ENCODE data around the gene LIPC. TPM values are rescaled to one million over a fixed set of nuclear protein-coding genes. Genes with fewer than 3 reads are reported as not detected.

The LIPC gene
- total and polyA plus RNA-seq, 4 donors = 0.17 to 0.99 (median 0.62) TPM

DNA sequence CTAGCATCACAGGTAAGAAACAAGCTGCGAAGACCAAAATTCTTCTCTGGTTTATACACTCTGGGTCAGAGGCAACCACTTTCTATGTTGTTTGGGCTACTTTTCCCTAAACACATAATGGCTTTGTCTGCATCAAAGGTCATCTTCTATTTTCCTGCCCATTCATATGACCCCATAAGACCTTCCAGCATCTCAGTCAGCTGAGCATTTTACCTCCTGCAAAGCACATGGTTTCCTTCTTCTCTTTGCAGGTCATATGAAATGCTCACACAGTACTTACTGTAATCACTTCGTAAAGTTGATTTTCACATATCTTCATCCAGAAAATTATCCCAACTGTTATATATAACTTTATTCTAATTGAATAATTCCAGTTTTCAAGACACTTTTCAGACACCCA lies 34.8 kb downstream of the LIPC start:
- Histone ChIP-seq H3K9me3 (ENCODE audit: control insufficient read depth, insufficient read depth, low read length) (no peaks in the 10 kb centered on the region), H3K27me3 (ENCODE audit: control insufficient read depth, insufficient read depth, low read length) (no peaks in the 10 kb centered on the region), H3K27ac (ENCODE audit: low read depth, low read length) (no peak overlapping the region), H3K4me1 (ENCODE audit: control insufficient read depth, insufficient read depth, low read length) (peaks cover 7% of the 10 kb centered on the region), H3K4me3 (ENCODE audit: low read depth, low read length) (no peak overlapping the region), H3K36me3 (ENCODE audit: control insufficient read depth, insufficient read depth, low read length) (no peaks in the 10 kb centered on the region)
- DNase-seq (ENCODE audit: low read depth in 4 of 6, low spot score in 6 of 6) = no peak
- 100% methylated on average over 1 of the region's 2 CpGs for WGBS (ENCODE audit: insufficient coverage)

DNA sequence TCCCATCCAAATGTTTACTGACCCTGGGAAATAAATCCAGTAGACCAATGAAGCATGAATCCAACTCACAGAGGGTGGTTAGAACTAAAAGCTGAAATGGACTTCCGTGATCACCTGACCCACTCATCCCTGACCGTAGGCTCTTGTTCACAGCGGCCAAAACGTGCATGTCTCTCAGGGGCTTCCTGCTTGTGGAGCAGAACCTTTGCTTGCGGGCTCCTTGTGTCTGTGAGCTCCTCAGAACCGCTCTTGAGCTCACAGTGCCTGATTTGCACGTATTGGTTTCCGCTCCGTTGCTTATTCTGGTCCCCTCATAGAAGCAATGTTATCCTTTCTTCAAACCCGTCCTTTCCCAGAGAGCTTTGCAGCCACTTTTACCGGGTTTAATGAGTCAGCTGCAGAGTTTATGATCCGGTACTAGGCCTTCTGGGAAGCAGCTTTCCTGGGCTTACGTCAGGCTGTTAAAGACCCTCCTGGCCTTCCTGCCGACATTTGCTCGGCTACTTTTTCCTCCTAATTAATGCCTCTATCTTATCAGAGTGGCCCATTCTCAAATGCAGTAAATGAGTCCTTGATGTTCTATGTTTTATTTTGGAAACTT lies 35.4 kb downstream of the LIPC start:
- Histone ChIP-seq H3K36me3 (ENCODE audit: control insufficient read depth, insufficient read depth, low read length) (no peaks in the 10 kb centered on the region), H3K4me1 (ENCODE audit: control insufficient read depth, insufficient read depth, low read length) (peaks cover 7% of the 10 kb centered on the region), H3K9me3 (ENCODE audit: control insufficient read depth, insufficient read depth, low read length) (no peaks in the 10 kb centered on the region), H3K27ac (ENCODE audit: low read depth, low read length) (peak overlapping the region; percentile 50), H3K4me3 (ENCODE audit: low read depth, low read length) (no peak overlapping the region), H3K27me3 (ENCODE audit: control insufficient read depth, insufficient read depth, low read length) (no peaks in the 10 kb centered on the region)
- WGBS (ENCODE audit: insufficient coverage) = 47% methylated on average over 12 of the region's 15 CpGs
- DNase-seq (ENCODE audit: low read depth in 4 of 6, low spot score in 6 of 6) = peak in 2 of 6 donors; percentile 66 to 88

DNA sequence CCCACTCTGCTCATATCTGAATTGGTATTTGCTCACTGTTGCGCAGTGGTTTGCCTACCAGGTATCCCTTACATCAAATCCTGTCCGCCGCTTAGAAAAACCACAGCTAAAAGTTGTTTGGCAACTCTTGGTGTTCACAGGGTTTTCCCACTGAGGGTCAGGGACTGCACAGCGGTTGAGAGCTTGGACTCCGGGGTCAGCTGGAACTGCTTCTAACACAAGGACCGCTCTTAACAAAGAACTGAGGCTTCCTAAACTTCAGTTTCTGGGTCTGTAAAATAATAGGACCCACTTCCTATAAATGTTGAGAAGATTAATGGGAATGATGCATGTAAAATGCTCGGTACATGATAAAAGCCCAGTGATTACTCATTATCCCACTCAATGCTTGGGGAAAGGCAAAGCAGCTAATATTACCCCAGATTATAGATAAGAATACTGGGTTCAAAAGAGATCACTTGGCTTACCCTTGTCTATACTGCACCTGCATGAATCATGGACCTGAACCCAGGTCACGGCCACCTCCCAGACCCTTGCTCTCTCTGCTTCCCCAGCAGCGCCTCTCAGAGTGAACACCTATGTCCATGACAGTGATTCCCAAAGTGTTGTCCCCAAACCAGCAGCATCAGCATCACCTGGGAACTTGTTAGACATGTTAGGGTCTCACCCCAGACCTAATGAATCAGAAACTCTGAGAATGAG lies 36.1 kb downstream of the LIPC start:
- 73% methylated on average over 5 of the region's 9 CpGs for WGBS (ENCODE audit: insufficient coverage)
- no peaks in the 10 kb centered on the region for H3K36me3 ChIP-seq (ENCODE audit: control insufficient read depth, insufficient read depth, low read length)
- peaks cover 5% of the 10 kb centered on the region for H3K4me1 ChIP-seq (ENCODE audit: control insufficient read depth, insufficient read depth, low read length)
- DNase-seq (ENCODE audit: low read depth in 4 of 6, low spot score in 6 of 6) = peak in 1 of 6 donors; percentile 75
- no peak overlapping the region for H3K4me3 ChIP-seq (ENCODE audit: low read depth, low read length)
- no peaks in the 10 kb centered on the region for H3K27me3 ChIP-seq (ENCODE audit: control insufficient read depth, insufficient read depth, low read length)
- no peaks in the 10 kb centered on the region for H3K9me3 ChIP-seq (ENCODE audit: control insufficient read depth, insufficient read depth, low read length)
- peak overlapping the region; percentile 50 for H3K27ac ChIP-seq (ENCODE audit: low read depth, low read length)

DNA sequence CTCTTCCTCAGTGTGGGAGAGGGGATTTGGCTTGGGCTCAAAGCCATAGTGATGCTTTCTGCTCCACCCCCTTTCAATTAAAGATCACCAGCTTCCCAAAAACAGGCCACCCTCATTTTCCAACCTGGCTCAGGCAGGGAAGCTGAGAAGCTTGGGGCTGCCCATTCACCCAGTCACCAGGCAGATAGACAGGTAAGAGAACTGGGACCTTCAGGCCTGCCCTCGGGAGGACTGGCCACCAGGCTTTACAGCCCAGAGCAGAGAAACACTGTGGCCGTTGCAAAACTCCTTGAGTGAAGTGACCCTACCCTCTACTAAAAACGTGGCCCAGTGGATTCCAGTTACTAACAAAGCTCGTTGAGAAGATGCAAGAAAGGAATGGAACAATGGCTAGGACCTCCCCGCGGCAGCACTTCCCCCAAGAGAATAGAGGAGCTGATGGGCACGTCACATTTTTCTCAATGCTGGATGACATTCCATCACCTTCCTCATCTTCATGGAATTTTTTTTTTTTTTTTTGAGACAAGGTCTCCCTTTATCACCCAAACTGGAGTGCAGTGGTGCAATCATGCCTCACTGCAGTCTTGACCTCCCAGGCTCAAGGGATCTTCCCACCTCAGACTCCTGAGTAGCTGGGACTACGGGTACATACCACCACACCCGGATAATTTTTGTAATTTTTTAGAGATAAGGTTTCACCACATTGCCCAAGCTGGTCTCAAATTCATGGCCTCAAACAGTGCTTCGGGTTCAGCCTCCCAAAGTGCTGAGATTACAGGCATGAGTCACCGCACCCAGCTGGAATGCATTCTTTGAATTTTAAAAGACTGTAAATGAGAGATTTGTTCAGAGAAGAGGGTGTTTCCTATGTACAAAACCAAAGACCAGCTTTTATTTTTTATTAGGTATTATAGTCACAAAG lies 37.9 kb downstream of the LIPC start:
- DNase-seq (ENCODE audit: low read depth in 4 of 6, low spot score in 6 of 6) = no peak
- Histone ChIP-seq H3K27me3 (ENCODE audit: control insufficient read depth, insufficient read depth, low read length) (no peaks in the 10 kb centered on the region), H3K9me3 (ENCODE audit: control insufficient read depth, insufficient read depth, low read length) (no peaks in the 10 kb centered on the region), H3K27ac (ENCODE audit: low read depth, low read length) (no peak overlapping the region), H3K4me1 (ENCODE audit: control insufficient read depth, insufficient read depth, low read length) (peaks cover 7% of the 10 kb centered on the region), H3K36me3 (ENCODE audit: control insufficient read depth, insufficient read depth, low read length) (no peaks in the 10 kb centered on the region), H3K4me3 (ENCODE audit: low read depth, low read length) (no peak overlapping the region)
- WGBS (ENCODE audit: insufficient coverage) = 100% methylated on average over 1 of the region's 11 CpGs

DNA sequence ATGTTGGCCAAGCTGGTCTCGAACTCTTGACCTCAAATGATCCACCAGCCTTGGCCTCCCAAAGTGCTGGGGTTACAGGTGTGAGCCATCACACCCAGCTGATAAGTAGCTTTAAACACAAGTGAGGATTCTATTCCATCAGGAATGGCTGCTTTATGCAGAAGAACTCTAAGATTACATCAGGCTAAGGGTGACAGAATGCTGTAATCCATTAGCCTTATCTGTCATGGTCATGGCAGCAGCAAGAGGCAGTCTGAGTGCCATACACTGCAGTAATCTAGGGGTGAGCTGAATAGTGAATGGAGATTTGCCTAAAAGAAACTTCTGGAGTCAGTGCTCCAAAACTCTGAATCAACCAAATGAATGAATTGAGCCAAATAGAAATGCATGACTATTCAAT lies 39.6 kb downstream of the LIPC start:
- no peak overlapping the region for H3K4me3 ChIP-seq (ENCODE audit: low read depth, low read length)
- DNase-seq (ENCODE audit: low read depth in 4 of 6, low spot score in 6 of 6) = no peak
- H3K4me1 ChIP-seq (ENCODE audit: control insufficient read depth, insufficient read depth, low read length) = peaks cover 23% of the 10 kb centered on the region
- no peaks in the 10 kb centered on the region for H3K9me3 ChIP-seq (ENCODE audit: control insufficient read depth, insufficient read depth, low read length)
- no peaks in the 10 kb centered on the region for H3K36me3 ChIP-seq (ENCODE audit: control insufficient read depth, insufficient read depth, low read length)
- H3K27me3 ChIP-seq (ENCODE audit: control insufficient read depth, insufficient read depth, low read length) = no peaks in the 10 kb centered on the region
- H3K27ac ChIP-seq (ENCODE audit: low read depth, low read length) = no peak overlapping the region
- 100% methylated on average over 1 of the region's 1 CpG for WGBS (ENCODE audit: insufficient coverage)

DNA sequence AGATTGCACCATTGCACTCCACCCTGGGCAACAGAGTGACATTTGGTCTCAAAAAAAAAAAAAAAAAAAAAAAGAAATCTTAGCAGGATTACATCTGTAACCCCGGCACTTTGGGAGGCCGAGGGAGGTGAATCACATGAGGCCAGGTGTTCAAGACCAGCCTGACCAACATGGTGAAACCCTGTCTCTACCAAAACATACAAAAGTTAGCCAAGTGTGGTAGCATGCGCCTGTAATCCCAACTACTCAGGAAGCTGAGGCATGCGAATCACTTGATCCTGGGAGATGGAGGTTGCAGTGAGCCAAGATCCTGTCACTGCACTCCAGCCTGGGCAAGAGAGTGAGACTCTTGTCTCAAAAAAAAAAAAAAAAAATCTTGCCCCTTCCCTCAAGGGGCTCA lies 40.4 kb downstream of the LIPC start:
- Histone ChIP-seq H3K9me3 (ENCODE audit: control insufficient read depth, insufficient read depth, low read length) (no peaks in the 10 kb centered on the region), H3K4me3 (ENCODE audit: low read depth, low read length) (no peak overlapping the region), H3K27ac (ENCODE audit: low read depth, low read length) (no peak overlapping the region), H3K36me3 (ENCODE audit: control insufficient read depth, insufficient read depth, low read length) (no peaks in the 10 kb centered on the region), H3K27me3 (ENCODE audit: control insufficient read depth, insufficient read depth, low read length) (no peaks in the 10 kb centered on the region), H3K4me1 (ENCODE audit: control insufficient read depth, insufficient read depth, low read length) (peaks cover 29% of the 10 kb centered on the region)
- no peak for DNase-seq (ENCODE audit: low read depth in 4 of 6, low spot score in 6 of 6)
- WGBS (ENCODE audit: insufficient coverage) = 100% methylated on average over 2 of the region's 4 CpGs

DNA sequence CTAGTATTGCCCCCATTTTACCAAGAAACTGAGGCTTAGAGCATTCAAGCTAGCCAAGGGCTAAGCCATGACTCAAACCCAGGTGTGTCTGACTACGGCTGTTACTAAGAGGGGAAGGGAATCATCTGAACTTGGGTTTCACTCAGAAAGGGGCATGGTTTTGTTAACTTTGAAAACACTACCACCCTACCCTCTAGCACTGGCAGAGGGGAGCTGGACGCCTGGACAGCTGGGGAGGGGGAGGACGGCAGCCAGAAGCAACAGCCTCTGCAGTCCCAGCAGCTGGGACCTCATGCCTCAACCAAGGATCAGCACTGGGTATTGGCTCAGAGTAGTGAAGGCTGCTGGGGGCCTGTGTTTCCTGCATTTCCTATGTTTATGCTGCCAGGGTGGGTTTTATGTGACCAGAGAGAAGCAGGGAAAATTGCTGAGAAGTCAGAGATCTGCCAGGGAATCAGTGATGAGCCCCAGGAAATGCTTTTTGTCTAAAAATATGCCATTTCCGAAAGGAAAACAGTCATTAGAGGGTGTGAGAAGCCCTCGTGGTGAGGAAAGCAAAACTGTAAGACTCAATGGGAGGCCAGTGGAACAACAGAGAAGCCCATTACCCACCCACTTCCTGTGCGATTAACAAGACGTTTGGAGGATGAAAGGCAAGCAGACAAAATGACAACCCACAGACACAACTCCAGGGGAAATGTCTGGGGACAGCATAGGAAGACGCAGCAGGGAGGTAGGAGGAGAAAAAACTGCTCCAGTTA lies 41.2 kb downstream of the LIPC start:
- no peaks in the 10 kb centered on the region for H3K36me3 ChIP-seq (ENCODE audit: control insufficient read depth, insufficient read depth, low read length)
- 37% methylated on average over 3 of the region's 8 CpGs for WGBS (ENCODE audit: insufficient coverage)
- H3K27me3 ChIP-seq (ENCODE audit: control insufficient read depth, insufficient read depth, low read length) = no peaks in the 10 kb centered on the region
- peak in 2 of 6 donors; percentile 56 to 60 for DNase-seq (ENCODE audit: low read depth in 4 of 6, low spot score in 6 of 6)
- H3K4me1 ChIP-seq (ENCODE audit: control insufficient read depth, insufficient read depth, low read length) = peaks cover 29% of the 10 kb centered on the region
- peak overlapping the region; percentile 37 for H3K27ac ChIP-seq (ENCODE audit: low read depth, low read length)
- no peaks in the 10 kb centered on the region for H3K9me3 ChIP-seq (ENCODE audit: control insufficient read depth, insufficient read depth, low read length)
- H3K4me3 ChIP-seq (ENCODE audit: low read depth, low read length) = no peak overlapping the region

DNA sequence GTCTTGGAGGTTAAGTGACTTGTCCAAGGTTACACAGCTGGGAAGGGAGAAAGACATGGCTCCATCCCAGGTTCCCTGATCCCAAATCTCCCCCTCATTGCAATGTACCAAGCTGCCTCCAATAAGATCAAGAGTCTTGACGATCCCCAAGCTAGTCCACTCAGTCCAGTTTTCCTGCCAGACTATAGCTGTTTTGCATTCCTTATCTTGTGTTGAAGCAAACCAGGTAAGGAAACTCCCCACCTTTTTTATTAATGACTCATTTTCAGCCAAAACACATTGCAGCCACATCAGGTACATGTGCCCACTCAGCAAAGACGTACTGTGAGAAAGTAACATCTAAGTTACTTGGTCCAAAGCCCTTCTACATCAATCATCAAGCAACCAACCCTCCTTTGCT lies 41.9 kb downstream of the LIPC start:
- Histone ChIP-seq H3K27me3 (ENCODE audit: control insufficient read depth, insufficient read depth, low read length) (no peaks in the 10 kb centered on the region), H3K36me3 (ENCODE audit: control insufficient read depth, insufficient read depth, low read length) (no peaks in the 10 kb centered on the region), H3K9me3 (ENCODE audit: control insufficient read depth, insufficient read depth, low read length) (no peaks in the 10 kb centered on the region), H3K27ac (ENCODE audit: low read depth, low read length) (peak overlapping the region; percentile 37), H3K4me1 (ENCODE audit: control insufficient read depth, insufficient read depth, low read length) (peaks cover 29% of the 10 kb centered on the region), H3K4me3 (ENCODE audit: low read depth, low read length) (no peak overlapping the region)
- 80% methylated on average over 1 of the region's 2 CpGs for WGBS (ENCODE audit: insufficient coverage)
- no peak for DNase-seq (ENCODE audit: low read depth in 4 of 6, low spot score in 6 of 6)

DNA sequence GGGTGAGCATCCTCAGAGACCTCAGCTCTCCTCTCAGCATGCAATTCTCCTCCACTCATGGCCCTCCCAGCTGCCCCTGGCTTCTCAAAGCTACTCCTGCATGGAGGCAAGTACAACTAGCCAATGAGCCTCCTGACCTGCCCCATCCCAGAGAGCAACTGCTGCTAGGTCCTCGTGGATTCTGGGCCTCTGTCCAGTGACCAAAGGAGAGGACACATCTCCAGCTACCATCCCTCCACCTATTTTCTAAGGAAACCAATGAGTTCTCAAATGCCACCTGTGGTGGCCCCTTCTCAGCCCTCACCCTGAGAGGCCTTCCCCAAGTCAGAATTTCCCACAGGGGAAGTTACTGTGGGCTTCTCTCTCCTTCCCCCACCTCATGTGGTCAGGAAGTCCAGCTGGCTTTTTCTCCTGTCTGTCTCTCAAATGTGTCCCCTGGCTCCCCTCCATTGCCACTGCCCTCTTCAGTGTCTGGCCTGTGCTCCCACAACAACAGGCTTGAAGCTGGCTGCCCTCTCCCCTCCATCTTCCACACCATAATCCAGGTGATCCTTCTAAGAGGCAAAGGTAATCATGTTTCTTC lies 43.0 kb downstream of the LIPC start:
- 83% methylated on average over 1 of the region's 1 CpG for WGBS (ENCODE audit: insufficient coverage)

More for the DNA sequence above, 43.0 kb downstream of the LIPC start:
- no peak overlapping the region for H3K27ac ChIP-seq (ENCODE audit: low read depth, low read length)
- H3K4me1 ChIP-seq (ENCODE audit: control insufficient read depth, insufficient read depth, low read length) = peaks cover 29% of the 10 kb centered on the region
- H3K36me3 ChIP-seq (ENCODE audit: control insufficient read depth, insufficient read depth, low read length) = no peaks in the 10 kb centered on the region
- no peak for DNase-seq (ENCODE audit: low read depth in 4 of 6, low spot score in 6 of 6)
- H3K27me3 ChIP-seq (ENCODE audit: control insufficient read depth, insufficient read depth, low read length) = no peaks in the 10 kb centered on the region
- H3K4me3 ChIP-seq (ENCODE audit: low read depth, low read length) = no peak overlapping the region
- H3K9me3 ChIP-seq (ENCODE audit: control insufficient read depth, insufficient read depth, low read length) = no peaks in the 10 kb centered on the region

Data from spinal cord (tissue), 10 donors.